Measurements from ENCODE around the gene DPRX.

DNA sequence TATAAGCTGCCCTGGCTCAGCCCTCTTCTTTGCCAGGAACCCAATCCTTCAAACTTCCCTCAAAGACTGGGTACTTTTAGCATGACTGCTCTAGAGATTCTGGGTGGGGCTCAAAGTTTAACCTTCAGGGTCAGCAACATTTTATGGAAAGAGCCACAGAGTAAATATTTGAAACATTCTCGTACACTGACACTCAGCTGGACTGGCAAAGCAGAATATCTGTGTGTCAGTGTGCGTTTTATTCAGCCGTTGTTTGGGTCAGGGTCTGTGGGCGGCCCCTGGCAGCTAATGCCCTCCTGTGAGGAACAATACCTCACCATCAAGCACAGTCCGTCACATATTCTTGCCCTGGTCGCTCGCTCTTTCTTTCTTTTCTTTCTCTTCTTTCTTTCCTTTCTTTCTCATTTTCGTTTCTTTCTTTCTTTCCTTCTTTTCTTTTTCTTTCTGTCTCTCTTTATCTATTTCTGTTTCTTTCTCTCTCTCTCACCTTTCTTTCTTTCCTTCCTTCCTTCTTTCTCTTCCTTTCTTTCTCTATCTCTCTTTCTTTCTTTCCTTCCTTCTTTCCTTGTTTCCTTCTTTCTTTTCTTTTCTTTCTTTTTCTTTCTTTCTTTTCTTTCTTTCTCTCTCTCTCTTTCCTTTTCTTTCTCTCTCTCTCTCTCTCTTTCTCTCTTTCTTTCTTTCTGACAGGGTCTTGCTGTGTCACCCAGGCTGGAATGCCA, 10.7 kb downstream of the DPRX start:
- no peak for TF ChIP-seq CTCF (conservative IDR thresholded peaks at IDR 0.05)
- no peak for TF ChIP-seq EZH2 (IDR thresholded peaks at IDR 0.05; ENCODE audit: low read depth)
